HEK293T (cell line): ENCODE data around the gene MAPK8IP2.

Experiments used
- CTCF ChIA-PET: fragments of 350-600 bp; formaldehyde crosslinking; extraction: SDS; loops from one replicate; lab custom pipeline; 2021; ENCODE audit warnings: antibody characterized with exemption, inconsistent platforms; lab: Yijun Ruan, JAX
- POLR2A ChIA-PET: fragments of 350-600 bp; formaldehyde crosslinking; extraction: SDS; loops from one replicate; lab custom pipeline; 2020; ENCODE audit warnings: antibody characterized with exemption, inconsistent platforms; lab: Yijun Ruan, JAX
- DNase-seq: peaks from one replicate; pipeline ENCODE4 v3.0.0; 2012; ENCODE audit warnings: mixed read lengths; ENCODE audit errors: extremely low spot score
- ARNT ChIP-seq: fragments of 450-650 bp; IDR thresholded peaks from 2 replicates; pipeline ENCODE4 v1.6.1; 2017; ENCODE audit warnings: mild to moderate bottlenecking
- BHLHE40 ChIP-seq: fragments of 450-650 bp; IDR thresholded peaks from 2 replicates; pipeline ENCODE4 v1.6.1; 2016; ENCODE audit warnings: mild to moderate bottlenecking, moderate library complexity, borderline replicate concordance
- CTBP1 ChIP-seq: fragments of 450-650 bp; IDR thresholded peaks from 2 replicates; pipeline ENCODE4 v1.6.1; 2016; ENCODE audit warnings: borderline replicate concordance
- ELF4 ChIP-seq: fragments of 450-650 bp; IDR thresholded peaks from 2 replicates; pipeline ENCODE4 v1.6.1; 2017; ENCODE audit warnings: antibody characterized with exemption
- FOXA1 ChIP-seq: fragments of 450-650 bp; IDR thresholded peaks from 2 replicates; pipeline ENCODE4 v1.6.1; 2016; ENCODE audit warnings: mild to moderate bottlenecking
- FOXK2 ChIP-seq: fragments of 450-650 bp; IDR thresholded peaks from 2 replicates; pipeline ENCODE4 v1.6.1; 2016; ENCODE audit warnings: mild to moderate bottlenecking
- FOXM1 ChIP-seq: fragments of 450-650 bp; IDR thresholded peaks from 2 replicates; pipeline ENCODE4 v1.6.1; 2017; ENCODE audit warnings: mild to moderate bottlenecking, borderline replicate concordance
- HDGF ChIP-seq: fragments of 450-650 bp; IDR thresholded peaks from 2 replicates; pipeline ENCODE4 v1.6.1; 2017; ENCODE audit warnings: antibody characterized with exemption, borderline replicate concordance
- L3MBTL2 ChIP-seq: fragments of 450-650 bp; conservative IDR thresholded peaks from 2 replicates; pipeline ENCODE4 v1.6.1; 2016; ENCODE audit warnings: mild to moderate bottlenecking
- LEF1 ChIP-seq: fragments of 450-650 bp; IDR thresholded peaks from 2 replicates; pipeline ENCODE4 v1.6.1; 2017; ENCODE audit warnings: mild to moderate bottlenecking, borderline replicate concordance
- NFRKB ChIP-seq: fragments of 450-650 bp; IDR thresholded peaks from 2 replicates; pipeline ENCODE4 v1.6.1; 2016; ENCODE audit warnings: mild to moderate bottlenecking, moderate library complexity
- SP1 ChIP-seq: fragments of 450-650 bp; IDR thresholded peaks from 2 replicates; pipeline ENCODE4 v1.6.1; 2017
- SUZ12 ChIP-seq: fragments of 450-650 bp; IDR thresholded peaks from 2 replicates; pipeline ENCODE4 v1.6.1; 2016; ENCODE audit warnings: mild to moderate bottlenecking
- TARDBP ChIP-seq: fragments of 450-650 bp; IDR thresholded peaks from 2 replicates; pipeline ENCODE4 v1.6.1; 2016
- ZNF384 ChIP-seq: fragments of 450-650 bp; IDR thresholded peaks from 2 replicates; pipeline ENCODE4 v1.6.1; 2016
- TF ChIP-seq, protein P1 (sequence below): fragments of 450-650 bp; IDR thresholded peaks from 2 replicates; pipeline ENCODE4 v1.6.1; 2016

MAPK8IP2 gene

DNA sequence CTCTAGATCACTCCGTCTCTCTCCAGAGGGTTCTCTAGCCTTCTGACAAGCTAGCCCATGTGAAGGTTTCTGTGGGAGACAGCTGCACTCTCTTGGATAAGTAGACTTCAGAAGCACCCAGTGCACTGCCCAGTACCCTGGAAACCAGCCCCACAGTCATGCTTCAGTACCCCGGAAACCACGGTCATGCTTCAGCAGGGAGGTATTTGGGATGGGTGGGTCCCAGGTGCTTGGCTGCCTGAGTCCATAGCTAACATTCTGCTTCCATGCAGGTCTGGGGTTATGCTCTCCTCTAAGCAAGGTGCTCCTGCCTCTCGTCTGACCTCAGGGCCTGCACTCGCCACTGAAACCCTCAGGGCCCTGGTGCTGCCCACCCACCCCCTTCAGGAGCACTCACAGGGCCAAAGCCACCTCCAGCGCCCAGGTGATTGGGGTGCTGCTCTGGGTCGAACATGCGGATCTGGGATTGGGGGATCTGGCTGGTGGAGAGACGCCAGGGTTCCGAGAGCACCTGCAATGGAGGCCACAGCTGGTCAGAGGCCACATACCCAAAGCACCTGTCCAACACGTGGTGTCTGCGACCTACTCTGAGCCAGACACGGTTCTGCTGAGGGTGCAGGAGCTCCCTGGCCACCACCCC lies 30.6 kb upstream of the MAPK8IP2 start:
- no peak for TF ChIP-seq FOXA1
- TF ChIP-seq TARDBP, result no peak
- TF ChIP-seq LEF1, result no peak
- TF ChIP-seq BHLHE40, result no peak
- no peak for TF ChIP-seq ARNT
- TF ChIP-seq NFRKB, result no peak
- TF ChIP-seq ELF4, result no peak
- TF ChIP-seq SP1, result no peak
- no peak for TF ChIP-seq HDGF
- no peak for TF ChIP-seq CTBP1
- TF ChIP-seq ZNF384, result no peak
- TF ChIP-seq SUZ12, result no peak
- ChIA-PET CTCF (no interaction called here), POLR2A (interaction anchor here (1.2 to 1.5 kb wide), 2 partner anchors 12 to 44 kb away, joined by 5 read pairs; partner anchors contain the start of genes CHKB and SCO2)
- DNase-seq, result no peak

DNA sequence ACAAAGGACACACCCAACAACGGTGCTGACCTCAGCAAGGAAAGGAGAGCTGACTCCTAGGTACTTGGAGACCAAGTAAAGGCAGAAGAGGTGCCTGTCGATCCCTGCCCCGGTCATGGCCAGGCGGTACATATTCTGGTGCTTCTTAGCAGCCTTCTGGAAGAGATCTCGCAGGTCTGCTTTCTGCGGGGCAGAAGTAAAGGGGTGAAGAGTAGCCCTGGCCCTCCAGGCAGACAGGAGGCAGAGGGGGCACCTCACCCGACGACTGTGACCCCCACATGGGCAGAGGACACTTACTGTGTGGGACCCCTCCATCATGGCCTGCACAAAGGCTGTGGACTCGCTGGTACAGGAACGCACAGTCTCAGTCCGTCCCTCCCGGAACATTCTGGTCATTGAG lies 29.7 kb upstream of the MAPK8IP2 start:
- ChIA-PET CTCF (no interaction called here), POLR2A (interaction anchor here (1.5 to 2.7 kb wide), 2 partner anchors 8 to 45 kb away, joined by 5 to 15 read pairs; partner anchors contain the start of genes SCO2 and SYCE3)
- TF ChIP-seq FOXA1 (no peak), FOXM1 (no peak), HDGF (no peak), BHLHE40 (no peak), SP1 (no peak), ZNF384 (no peak), NFRKB (no peak), FOXK2 (no peak), ARNT (no peak), SUZ12 (no peak), CTBP1 (no peak)
- TF ChIP-seq, protein P1, sequence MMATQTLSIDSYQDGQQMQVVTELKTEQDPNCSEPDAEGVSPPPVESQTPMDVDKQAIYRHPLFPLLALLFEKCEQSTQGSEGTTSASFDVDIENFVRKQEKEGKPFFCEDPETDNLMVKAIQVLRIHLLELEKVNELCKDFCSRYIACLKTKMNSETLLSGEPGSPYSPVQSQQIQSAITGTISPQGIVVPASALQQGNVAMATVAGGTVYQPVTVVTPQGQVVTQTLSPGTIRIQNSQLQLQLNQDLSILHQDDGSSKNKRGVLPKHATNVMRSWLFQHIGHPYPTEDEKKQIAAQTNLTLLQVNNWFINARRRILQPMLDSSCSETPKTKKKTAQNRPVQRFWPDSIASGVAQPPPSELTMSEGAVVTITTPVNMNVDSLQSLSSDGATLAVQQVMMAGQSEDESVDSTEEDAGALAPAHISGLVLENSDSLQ, result no peak
- DNase-seq, result no peak

DNA sequence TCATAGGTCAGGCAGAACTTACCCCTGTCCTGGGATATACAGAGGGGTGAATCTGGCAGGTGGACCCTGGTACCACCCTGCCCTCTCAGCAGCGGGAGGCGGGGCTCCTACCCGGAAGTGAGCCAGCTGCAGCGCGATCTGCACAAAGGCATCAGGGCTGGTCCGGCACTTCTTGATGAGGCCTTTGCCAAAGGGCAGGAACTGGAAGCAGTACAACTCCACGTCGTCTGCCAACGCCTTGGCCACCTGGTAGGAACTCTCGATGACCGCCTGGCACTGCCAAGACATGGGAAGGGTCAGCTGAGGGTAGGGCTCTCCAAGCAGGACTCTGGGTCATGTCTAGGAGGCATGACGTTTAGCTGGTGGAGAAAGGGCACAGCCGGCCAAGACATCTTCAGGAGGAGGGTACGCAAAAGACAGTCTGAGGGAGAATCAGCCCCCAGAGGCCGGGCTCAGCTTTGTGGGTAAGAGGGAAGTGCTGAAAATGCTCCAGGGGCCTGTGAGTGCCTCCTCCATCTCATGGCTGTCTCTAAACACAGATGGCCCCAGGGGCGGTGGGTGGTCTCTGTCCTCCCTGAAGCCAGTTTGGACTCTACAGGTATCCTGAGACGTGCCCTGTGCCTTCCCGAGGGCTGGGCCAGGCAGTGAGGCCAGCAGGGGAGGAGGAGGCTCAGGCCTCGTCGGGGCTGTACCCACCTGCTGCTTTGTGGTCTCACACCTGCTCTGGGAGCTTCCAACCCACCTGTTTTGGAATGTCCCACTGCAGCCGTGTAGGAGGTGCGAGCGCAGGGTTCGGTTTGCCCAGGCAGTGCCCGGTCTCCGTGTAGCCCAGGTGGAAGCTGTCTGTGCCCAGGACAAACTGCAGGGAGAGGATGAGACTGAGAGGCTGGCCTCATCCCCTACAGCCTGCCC lies 29.1 kb upstream of the MAPK8IP2 start:
- DNase-seq, result no peak
- CTCF ChIA-PET, result interaction anchor here (0.9 to 1.0 kb wide), 2 partner anchors 46 to 49 kb away, joined by 3 read pairs; no protein-coding TSS in a partner anchor
- no peak for TF ChIP-seq BHLHE40
- POLR2A ChIA-PET, result interaction anchor here (1.0 to 2.7 kb wide), 4 partner anchors 8 to 62 kb away, joined by 3 to 15 read pairs (median 8); partner anchors contain the start of genes CHKB, SCO2 and SYCE3

DNA sequence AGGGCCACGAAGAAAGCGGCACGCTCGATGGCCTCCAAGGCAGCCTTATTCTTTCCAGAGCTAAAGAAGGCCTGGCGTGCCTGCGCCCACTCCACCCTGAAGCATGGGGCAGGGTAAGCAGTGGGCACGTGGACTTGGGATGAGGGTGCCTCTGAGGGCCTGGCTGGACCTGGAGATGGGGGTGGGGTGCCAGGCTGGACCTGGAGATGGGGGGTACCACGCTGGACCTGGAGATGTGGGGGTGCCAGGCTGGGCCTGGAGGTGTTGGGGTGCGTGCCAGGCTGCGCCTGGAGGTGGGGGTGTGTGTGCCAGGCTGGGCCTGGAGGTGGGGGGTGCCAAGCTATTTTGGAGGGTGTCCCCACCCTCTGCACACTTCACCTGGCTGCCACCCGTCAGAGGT lies 27.6 kb upstream of the MAPK8IP2 start:
- TF ChIP-seq FOXM1 (no peak), HDGF (no peak), ARNT (no peak), NFRKB (no peak), FOXK2 (no peak), FOXA1 (no peak), SP1 (no peak), TARDBP (no peak), ELF4 (no peak), CTBP1 (no peak)
- TF ChIP-seq, protein P1, result no peak
- DNase-seq, result no peak
- CTCF ChIA-PET, result interaction anchor here (1.3 kb wide), 1 partner anchor 10 kb away, joined by 3 read pairs; the partner anchor contains the start of gene SYCE3
- POLR2A ChIA-PET, result interaction anchor here (0.8 to 2.7 kb wide), 4 partner anchors 8 to 60 kb away, joined by 3 to 15 read pairs (median 8); partner anchors contain the start of genes CHKB and SYCE3

DNA sequence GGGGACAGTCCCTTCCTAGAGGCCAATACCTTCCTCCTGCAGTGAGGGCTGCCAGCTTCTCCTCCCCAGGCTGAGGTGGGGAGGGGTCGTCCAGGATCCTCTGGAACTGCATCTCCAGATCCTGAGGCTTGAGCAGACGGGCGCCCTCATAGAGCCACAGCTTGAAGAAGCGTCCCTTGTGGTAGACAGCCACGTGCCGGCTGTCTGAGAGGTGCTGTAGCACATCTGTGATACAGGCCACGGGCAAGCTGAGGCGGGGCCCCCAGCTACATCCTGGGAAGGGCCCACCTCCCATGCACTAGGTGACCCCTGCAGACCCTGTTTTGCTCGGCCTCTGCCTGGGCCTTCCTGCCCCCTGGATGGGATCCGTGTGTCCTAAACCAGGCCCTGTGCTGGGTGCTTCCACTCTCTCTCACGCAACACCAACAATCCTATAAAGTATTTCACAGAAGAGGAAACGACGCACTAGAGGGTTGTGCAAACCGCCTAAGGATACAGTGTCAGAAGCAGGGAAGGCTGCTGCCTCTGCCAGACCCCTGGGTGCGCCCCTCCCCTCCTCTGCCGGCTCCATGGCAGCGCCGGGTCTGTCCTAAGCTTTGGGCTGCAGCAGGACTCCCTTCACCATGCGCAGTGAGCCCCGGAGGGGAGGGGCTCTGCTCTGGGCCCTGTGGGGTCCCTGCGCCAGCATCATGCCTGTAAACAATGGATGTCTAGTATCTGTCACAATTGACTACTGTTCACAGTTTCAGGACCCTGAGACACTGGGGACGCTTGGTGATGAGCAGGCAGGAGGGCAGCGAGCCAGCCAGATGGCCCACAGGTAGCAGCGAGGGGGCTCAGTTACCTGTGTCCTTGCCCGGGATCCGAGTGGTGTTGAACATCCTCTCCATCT lies 26.9 kb upstream of the MAPK8IP2 start:
- POLR2A ChIA-PET, result interaction anchor here (0.8 to 2.7 kb wide), 3 partner anchors 8 to 11 kb away, joined by 3 to 15 read pairs (median 12); partner anchors contain the start of genes CHKB and SYCE3
- CTCF ChIA-PET, result interaction anchor here (1.3 kb wide), 1 partner anchor 11 kb away, joined by 3 read pairs; the partner anchor contains the start of gene SYCE3
- DNase-seq, result no peak
- TF ChIP-seq L3MBTL2 (no peak), ZNF384 (no peak), FOXM1 (no peak), TARDBP (no peak)
